Activated naive CD4-positive, alpha-beta T cell treated with anti-CD3 and anti-CD28 coated beads, Interleukin-2, amount 50 U/mL, for 24 hours (primary cell): ENCODE measurements around the gene SCAMP2.

ENCODE experiments used
- H3K27ac Mint-ChIP-seq: one replicate; pipeline ENCODE4 v1.8.0; 2021; ENCODE audit warnings: mild to moderate bottlenecking, mixed read lengths
- H3K27me3 Mint-ChIP-seq: one replicate; pipeline ENCODE4 v1.8.0; 2021; ENCODE audit warnings: mixed read lengths
- H3K36me3 Mint-ChIP-seq: one replicate; pipeline ENCODE4 v1.8.0; 2021; ENCODE audit warnings: mixed read lengths
- H3K4me1 Mint-ChIP-seq: one replicate; pipeline ENCODE4 v1.8.0; 2021; ENCODE audit warnings: mixed read lengths
- H3K4me3 Mint-ChIP-seq: one replicate; pipeline ENCODE4 v1.8.0; 2021; ENCODE audit warnings: mild to moderate bottlenecking, mixed read lengths
- H3K9me3 Mint-ChIP-seq: one replicate; pipeline ENCODE4 v1.8.0; 2021; ENCODE audit warnings: mixed read lengths

The SCAMP2 gene

GRCh38 chr15:74808840-74809229, 64.3 kb downstream of the SCAMP2 start:
- Mint-ChIP-seq H3K4me1 (peaks cover 28% of the 10 kb centered on the region), H3K27me3 (no peaks in the 10 kb centered on the region), H3K9me3 (no peaks in the 10 kb centered on the region), H3K36me3 (peaks cover 2% of the 10 kb centered on the region), H3K27ac (peak overlapping the region; percentile 77), H3K4me3 (no peak overlapping the region)

- H3K4me3 Mint-ChIP-seq: no peak overlapping the region
- H3K27ac Mint-ChIP-seq: peak overlapping the region; percentile 85
- H3K4me1 Mint-ChIP-seq: peaks cover 28% of the 10 kb centered on the region
- no peaks in the 10 kb centered on the region for H3K9me3 Mint-ChIP-seq
- H3K27me3 Mint-ChIP-seq: no peaks in the 10 kb centered on the region
- peaks cover 2% of the 10 kb centered on the region for H3K36me3 Mint-ChIP-seq
Measured at GRCh38 chr15:74808078-74808839, 64.9 kb downstream of the SCAMP2 start.

- Mint-ChIP-seq H3K4me1 (peaks cover 28% of the 10 kb centered on the region), H3K9me3 (no peaks in the 10 kb centered on the region), H3K36me3 (peaks cover 2% of the 10 kb centered on the region), H3K27ac (peak overlapping the region; percentile 60), H3K27me3 (no peaks in the 10 kb centered on the region), H3K4me3 (no peak overlapping the region)
Measured at GRCh38 chr15:74807282-74807681, 65.9 kb downstream of the SCAMP2 start.

- Mint-ChIP-seq H3K27me3 (no peaks in the 10 kb centered on the region), H3K4me3 (no peak overlapping the region), H3K36me3 (peaks cover 2% of the 10 kb centered on the region), H3K27ac (peak overlapping the region; percentile 76), H3K4me1 (peaks cover 32% of the 10 kb centered on the region), H3K9me3 (no peaks in the 10 kb centered on the region)
Measured at GRCh38 chr15:74804935-74805334, 68.2 kb downstream of the SCAMP2 start.

- no peaks in the 10 kb centered on the region for H3K9me3 Mint-ChIP-seq
- peaks cover 33% of the 10 kb centered on the region for H3K4me1 Mint-ChIP-seq
- no peak overlapping the region for H3K4me3 Mint-ChIP-seq
- no peaks in the 10 kb centered on the region for H3K27me3 Mint-ChIP-seq
- peaks cover 2% of the 10 kb centered on the region for H3K36me3 Mint-ChIP-seq
- H3K27ac Mint-ChIP-seq: peak overlapping the region; percentile 41
Measured at GRCh38 chr15:74802862-74803447, 70.2 kb downstream of the SCAMP2 start.

GRCh38 chr15:74802290-74802689, 70.9 kb downstream of the SCAMP2 start:
- Mint-ChIP-seq H3K36me3 (peaks cover 2% of the 10 kb centered on the region), H3K27me3 (no peaks in the 10 kb centered on the region), H3K27ac (no peak overlapping the region), H3K4me3 (no peak overlapping the region), H3K9me3 (no peaks in the 10 kb centered on the region), H3K4me1 (peaks cover 36% of the 10 kb centered on the region)

- peaks cover 2% of the 10 kb centered on the region for H3K36me3 Mint-ChIP-seq
- H3K27me3 Mint-ChIP-seq: no peaks in the 10 kb centered on the region
- H3K27ac Mint-ChIP-seq: peak overlapping the region; percentile 4
- no peaks in the 10 kb centered on the region for H3K9me3 Mint-ChIP-seq
- no peak overlapping the region for H3K4me3 Mint-ChIP-seq
- H3K4me1 Mint-ChIP-seq: peaks cover 31% of the 10 kb centered on the region
Measured at GRCh38 chr15:74801311-74801997, 71.7 kb downstream of the SCAMP2 start.

GRCh38 chr15:74800559-74801094, 72.5 kb downstream of the SCAMP2 start:
- Mint-ChIP-seq H3K4me3 (no peak overlapping the region), H3K4me1 (peaks cover 36% of the 10 kb centered on the region), H3K27ac (no peak overlapping the region), H3K36me3 (peaks cover 5% of the 10 kb centered on the region), H3K9me3 (no peaks in the 10 kb centered on the region), H3K27me3 (no peaks in the 10 kb centered on the region)

GRCh38 chr15:74799856-74800558, 73.2 kb downstream of the SCAMP2 start:
- Mint-ChIP-seq H3K27me3 (no peaks in the 10 kb centered on the region), H3K4me3 (no peak overlapping the region), H3K4me1 (peaks cover 42% of the 10 kb centered on the region), H3K36me3 (peaks cover 5% of the 10 kb centered on the region), H3K27ac (peak overlapping the region; percentile 84), H3K9me3 (no peaks in the 10 kb centered on the region)

- peaks cover 5% of the 10 kb centered on the region for H3K36me3 Mint-ChIP-seq
- no peak overlapping the region for H3K4me3 Mint-ChIP-seq
- no peaks in the 10 kb centered on the region for H3K9me3 Mint-ChIP-seq
- no peaks in the 10 kb centered on the region for H3K27me3 Mint-ChIP-seq
- H3K27ac Mint-ChIP-seq: peak overlapping the region; percentile 46
- H3K4me1 Mint-ChIP-seq: peaks cover 48% of the 10 kb centered on the region
Measured at GRCh38 chr15:74799255-74799855, 73.8 kb downstream of the SCAMP2 start.

- Mint-ChIP-seq H3K27me3 (no peaks in the 10 kb centered on the region), H3K4me3 (peak overlapping the region; percentile 4), H3K9me3 (no peaks in the 10 kb centered on the region), H3K4me1 (peaks cover 51% of the 10 kb centered on the region), H3K36me3 (peaks cover 3% of the 10 kb centered on the region), H3K27ac (peak overlapping the region; percentile 46)
Measured at GRCh38 chr15:74798388-74799254, 74.5 kb downstream of the SCAMP2 start.

GRCh38 chr15:74795966-74796625, 77.1 kb downstream of the SCAMP2 start:
- H3K36me3 Mint-ChIP-seq: peaks cover 9% of the 10 kb centered on the region
- H3K9me3 Mint-ChIP-seq: no peaks in the 10 kb centered on the region
- peak overlapping the region; percentile 98 for H3K27ac Mint-ChIP-seq
- H3K4me3 Mint-ChIP-seq: peak overlapping the region; percentile 71
- H3K4me1 Mint-ChIP-seq: peaks cover 75% of the 10 kb centered on the region
- H3K27me3 Mint-ChIP-seq: no peaks in the 10 kb centered on the region

GRCh38 chr15:74794970-74795349, 78.2 kb downstream of the SCAMP2 start:
- Mint-ChIP-seq H3K4me3 (peak overlapping the region; percentile 26), H3K27me3 (no peaks in the 10 kb centered on the region), H3K4me1 (peaks cover 83% of the 10 kb centered on the region), H3K27ac (peak overlapping the region; percentile 88), H3K36me3 (peaks cover 11% of the 10 kb centered on the region), H3K9me3 (no peaks in the 10 kb centered on the region)
